ENCODE measurements around the gene DTHD1.

DNA sequence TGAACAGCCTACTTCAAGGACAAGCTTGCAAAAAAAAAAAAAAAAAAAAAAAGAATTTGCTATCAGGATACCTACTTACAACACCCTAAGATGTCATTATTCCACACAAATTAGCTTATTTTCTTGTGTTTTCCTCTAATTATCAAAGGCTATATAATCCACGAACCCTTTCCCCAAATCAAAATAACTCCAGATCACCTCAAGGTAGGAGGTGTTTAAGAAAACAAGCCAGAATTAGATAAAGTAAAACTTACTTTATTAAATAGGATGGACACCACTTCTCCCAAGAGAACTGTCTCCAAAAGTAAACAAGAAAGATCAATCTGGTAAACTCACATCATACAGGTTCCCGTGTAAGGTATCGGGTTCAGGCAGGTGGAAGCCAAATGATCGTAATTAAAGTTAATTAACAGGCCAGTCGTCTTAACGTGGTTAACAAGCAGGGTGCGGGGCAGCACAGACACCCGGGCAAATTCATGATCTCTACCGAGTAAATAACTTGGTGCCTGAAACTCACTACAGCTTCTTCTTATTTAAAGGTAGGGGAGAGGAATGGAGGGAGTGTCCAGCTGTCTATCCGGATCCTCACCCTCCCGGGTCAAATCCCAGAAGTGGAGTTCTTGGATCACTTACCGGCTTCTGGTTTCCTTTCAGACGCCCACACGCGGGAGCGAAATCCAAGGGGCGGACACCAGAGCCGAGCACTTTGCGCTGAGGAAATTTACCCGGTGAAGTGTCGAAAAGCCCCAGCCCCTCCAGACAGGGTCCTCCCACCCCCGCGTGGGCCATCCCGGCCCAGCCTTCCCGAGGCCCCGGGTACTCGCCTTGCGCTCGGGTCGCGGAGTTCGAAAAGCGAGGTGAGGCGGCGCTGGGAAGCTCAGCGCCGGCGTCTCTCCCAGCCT is 37.8 kb upstream of the DTHD1 start:
- TF ChIP-seq RBBP5 (IDR thresholded peaks at IDR 0.05; ENCODE audit: borderline replicate concordance, low read depth, low read length) (no peak), POLR2AphosphoS5 (IDR thresholded peaks at IDR 0.05; ENCODE audit: low read depth, low read length) (no peak), NRF1 (IDR thresholded peaks at IDR 0.05; ENCODE audit: low read depth, low read length) (no peak), HDAC6 (IDR thresholded peaks at IDR 0.05; ENCODE audit: low read depth, low read length) (no peak), CEBPB (IDR thresholded peaks at IDR 0.05; ENCODE audit: low read depth, low read length) (no peak), EZH2 (IDR thresholded peaks at IDR 0.05; ENCODE audit: low read depth, low read length, severe bottlenecking) (no peak), RAD21 (IDR thresholded peaks at IDR 0.05 in 1 of 2, conservative IDR thresholded peaks at IDR 0.05 in 1 of 2; ENCODE audit: low read depth in 2 of 2, low read length in 2 of 2) (no peak), KDM1A (IDR thresholded peaks at IDR 0.05; ENCODE audit: borderline replicate concordance, low read length) (no peak)
- TF ChIP-seq, protein P1, sequence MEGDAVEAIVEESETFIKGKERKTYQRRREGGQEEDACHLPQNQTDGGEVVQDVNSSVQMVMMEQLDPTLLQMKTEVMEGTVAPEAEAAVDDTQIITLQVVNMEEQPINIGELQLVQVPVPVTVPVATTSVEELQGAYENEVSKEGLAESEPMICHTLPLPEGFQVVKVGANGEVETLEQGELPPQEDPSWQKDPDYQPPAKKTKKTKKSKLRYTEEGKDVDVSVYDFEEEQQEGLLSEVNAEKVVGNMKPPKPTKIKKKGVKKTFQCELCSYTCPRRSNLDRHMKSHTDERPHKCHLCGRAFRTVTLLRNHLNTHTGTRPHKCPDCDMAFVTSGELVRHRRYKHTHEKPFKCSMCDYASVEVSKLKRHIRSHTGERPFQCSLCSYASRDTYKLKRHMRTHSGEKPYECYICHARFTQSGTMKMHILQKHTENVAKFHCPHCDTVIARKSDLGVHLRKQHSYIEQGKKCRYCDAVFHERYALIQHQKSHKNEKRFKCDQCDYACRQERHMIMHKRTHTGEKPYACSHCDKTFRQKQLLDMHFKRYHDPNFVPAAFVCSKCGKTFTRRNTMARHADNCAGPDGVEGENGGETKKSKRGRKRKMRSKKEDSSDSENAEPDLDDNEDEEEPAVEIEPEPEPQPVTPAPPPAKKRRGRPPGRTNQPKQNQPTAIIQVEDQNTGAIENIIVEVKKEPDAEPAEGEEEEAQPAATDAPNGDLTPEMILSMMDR (IDR thresholded peaks at IDR 0.05; ENCODE audit: control extremely low read depth in 1 of 3, insufficient read depth in 1 of 3, low read depth in 1 of 3, low read length in 3 of 3): no peak
